ENCODE data around the gene CCDC134.
"Not testable (repeated sequence)": the region's sequence is repeated elsewhere in the genome, so short reads cannot be mapped to it uniquely, and the experiment has no call there.

CCDC134 gene

GRCh38 chr22:41834005-41834944 is 33.8 kb downstream of the CCDC134 start:
- DNase-seq (ENCODE audit: insufficient read length, low spot score), result no peak
- TF ChIP-seq POLR2A (IDR thresholded peaks at IDR 0.05; ENCODE audit: low read depth, low read length), result no peak
- FAIRE-seq, result no peak

DNA sequence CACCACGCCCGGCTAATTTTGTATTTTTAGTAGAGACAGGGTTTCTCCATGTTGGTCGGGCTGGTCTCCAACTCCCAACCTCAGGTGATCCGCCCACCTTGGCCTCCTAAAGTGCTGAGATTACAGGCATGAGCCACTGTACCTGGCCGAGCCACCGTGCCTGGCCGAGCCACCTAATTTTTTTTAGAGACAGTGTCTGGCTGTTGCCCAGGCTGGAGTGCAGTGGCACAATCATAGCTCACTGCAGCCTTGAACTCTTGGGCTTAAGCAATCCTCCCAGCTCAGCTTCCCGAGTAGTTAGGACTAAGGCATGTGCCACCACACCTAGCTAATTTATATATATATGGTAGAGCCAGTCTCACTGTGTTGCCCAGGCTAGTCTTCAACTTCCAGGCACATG is 35.0 kb downstream of the CCDC134 start:
- DNase-seq (ENCODE audit: insufficient read length, low spot score); FAIRE-seq: not testable (repeated sequence)

- FAIRE-seq, result no peak
- no peak for DNase-seq (ENCODE audit: insufficient read length, low spot score)
Measured at GRCh38 chr22:41836551-41836950, 36.1 kb downstream of the CCDC134 start.

GRCh38 chr22:41838842-41839618 is 38.6 kb downstream of the CCDC134 start:
- TF ChIP-seq POLR2A (IDR thresholded peaks at IDR 0.05; ENCODE audit: low read depth, low read length), result no peak
- no peak for FAIRE-seq
- DNase-seq (ENCODE audit: insufficient read length, low spot score), result no peak

More at GRCh38 chr22:41836551-41836950, 36.1 kb downstream of the CCDC134 start:
- no peak for TF ChIP-seq POLR2A (IDR thresholded peaks at IDR 0.05; ENCODE audit: low read depth, low read length)

DNA sequence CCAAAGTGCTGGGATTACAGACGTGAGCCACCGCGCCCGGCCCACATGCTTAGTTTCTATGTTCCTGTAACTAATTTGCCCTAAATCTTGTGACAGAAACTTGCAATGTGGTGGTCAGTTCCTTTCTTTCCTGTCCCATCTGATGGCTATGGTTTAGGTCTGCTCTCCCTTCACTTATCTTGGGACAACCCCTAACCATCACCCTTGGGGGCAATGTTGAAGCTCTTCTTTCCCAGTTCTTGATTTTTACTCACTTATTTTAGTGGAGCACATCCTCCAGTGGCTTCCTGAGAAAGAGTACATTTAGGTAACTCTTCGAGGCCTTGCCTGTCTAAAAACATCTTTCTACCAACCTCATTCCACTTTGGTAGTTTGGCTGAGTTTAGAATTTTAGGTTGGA is 39.7 kb downstream of the CCDC134 start:
- no peak for TF ChIP-seq POLR2A (IDR thresholded peaks at IDR 0.05; ENCODE audit: low read depth, low read length)
- DNase-seq (ENCODE audit: insufficient read length, low spot score), result no peak
- FAIRE-seq, result no peak

GRCh38 chr22:41841085-41841712 is 40.7 kb downstream of the CCDC134 start:
- FAIRE-seq, result no peak
- no peak for DNase-seq (ENCODE audit: insufficient read length, low spot score)
- no peak for TF ChIP-seq POLR2A (IDR thresholded peaks at IDR 0.05; ENCODE audit: low read depth, low read length)

DNA sequence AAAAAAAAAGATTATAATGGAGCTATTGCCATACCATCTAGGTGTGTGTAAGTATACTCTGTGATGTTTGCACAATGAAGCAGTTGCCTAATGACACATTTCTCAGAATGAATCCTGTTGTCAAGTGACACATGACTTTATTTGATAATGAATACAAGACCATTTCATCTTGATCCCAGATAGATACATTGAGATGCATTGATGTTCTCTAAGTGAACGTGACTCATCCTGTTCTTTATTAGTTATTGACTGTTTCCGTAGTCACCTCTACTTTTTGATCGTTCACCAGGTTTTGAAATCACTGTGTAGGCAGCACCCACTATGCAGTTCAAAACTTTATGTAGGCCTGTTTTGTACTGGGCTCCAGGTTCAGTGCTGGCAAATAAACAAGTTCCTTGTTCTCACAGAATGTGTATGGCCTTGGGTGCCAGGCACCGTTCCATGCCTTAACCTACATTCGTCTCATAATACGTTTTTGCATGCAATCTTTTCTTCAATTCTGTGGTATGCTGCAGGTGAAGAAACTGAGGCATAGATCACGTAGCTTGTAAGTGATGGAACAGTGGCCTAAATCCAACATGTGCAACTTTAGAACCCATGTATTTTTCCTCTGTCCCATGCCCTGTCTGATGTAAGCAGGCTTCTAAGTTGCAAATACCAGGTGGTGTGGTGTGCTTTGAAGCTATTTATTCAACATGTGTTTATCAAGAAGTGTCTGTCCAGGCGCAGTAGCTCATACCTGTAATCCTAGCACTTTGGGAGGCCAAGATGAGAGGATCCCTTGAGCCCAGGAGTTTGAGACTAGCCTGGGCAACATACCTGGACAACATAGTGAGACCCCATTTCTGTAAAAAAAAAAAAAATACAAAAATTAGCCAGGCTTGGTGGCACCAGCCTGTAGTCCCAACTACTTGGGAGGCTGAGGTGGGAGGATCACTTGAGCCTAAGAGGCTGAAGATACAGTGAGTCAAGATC is 42.8 kb downstream of the CCDC134 start:
- no peak for TF ChIP-seq POLR2A (IDR thresholded peaks at IDR 0.05; ENCODE audit: low read depth, low read length)
- no peak for DNase-seq (ENCODE audit: insufficient read length, low spot score)
- no peak for FAIRE-seq

GRCh38 chr22:41844036-41844435 is 43.6 kb downstream of the CCDC134 start:
- DNase-seq (ENCODE audit: insufficient read length, low spot score), result no peak
- no peak for FAIRE-seq
- no peak for TF ChIP-seq POLR2A (IDR thresholded peaks at IDR 0.05; ENCODE audit: low read depth, low read length)

- FAIRE-seq, result no peak
Measured at GRCh38 chr22:41844513-41844912, 44.0 kb downstream of the CCDC134 start.

GRCh38 chr22:41845380-41846267 is 45.1 kb downstream of the CCDC134 start:
- no peak for TF ChIP-seq POLR2A (IDR thresholded peaks at IDR 0.05; ENCODE audit: low read depth, low read length)
- DNase-seq (ENCODE audit: insufficient read length, low spot score) (no peak), FAIRE-seq (no peak)

More at GRCh38 chr22:41844513-41844912, 44.0 kb downstream of the CCDC134 start:
- TF ChIP-seq POLR2A (IDR thresholded peaks at IDR 0.05; ENCODE audit: low read depth, low read length), result no peak
- DNase-seq (ENCODE audit: insufficient read length, low spot score), result no peak

DNA sequence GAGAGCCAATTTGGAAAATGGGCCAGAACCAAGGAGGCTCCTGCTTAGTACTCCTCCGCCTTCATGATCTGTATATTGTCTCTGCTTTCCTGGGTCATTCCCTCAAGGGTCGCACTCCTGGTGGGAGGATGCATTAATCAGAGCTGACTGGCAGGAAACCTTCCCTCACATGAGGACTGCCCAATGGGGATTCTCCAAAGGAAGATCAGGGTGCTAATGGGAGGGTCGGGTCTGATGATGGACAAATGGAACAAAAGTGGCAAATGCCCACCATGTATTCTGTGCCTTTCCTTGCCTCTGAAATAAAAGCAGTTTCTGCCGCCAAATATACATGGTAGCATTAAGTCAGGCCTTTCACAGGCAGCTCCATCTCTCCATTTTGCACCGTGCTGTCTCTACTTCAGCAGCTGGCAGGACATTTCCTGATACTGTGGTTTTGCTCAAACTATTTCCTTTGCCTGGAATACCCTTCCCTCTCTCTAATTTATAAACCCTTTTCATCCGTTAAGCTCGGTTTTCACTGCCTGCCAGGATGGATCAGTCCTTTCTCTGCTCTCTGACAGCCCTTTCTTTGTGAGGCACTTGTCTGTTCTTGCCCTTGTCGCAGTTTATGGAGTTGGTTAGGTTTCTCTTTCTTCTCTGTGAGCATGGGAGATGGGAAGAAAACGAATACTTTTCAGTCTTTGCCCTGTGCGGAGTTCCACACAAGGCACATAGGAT is 45.9 kb downstream of the CCDC134 start:
- FAIRE-seq, result no peak

More for the DNA sequence above, 45.9 kb downstream of the CCDC134 start:
- TF ChIP-seq POLR2A (IDR thresholded peaks at IDR 0.05; ENCODE audit: low read depth, low read length), result no peak
- DNase-seq (ENCODE audit: insufficient read length, low spot score), result no peak
